HepG2 (cell line): ENCODE data around the gene LSM12. TPM values are rescaled to one million over a fixed set of nuclear protein-coding genes. Genes with fewer than 3 reads are reported as not detected.

Source experiments
- ATAC-seq: fragments of 200-7000 bp; cut with Tn5 transposase; 3 replicates; pipeline ENCODE4 v1.9.1; 2020; ENCODE audit warnings: mild to moderate bottlenecking, moderate library complexity
- BruUV-seq: library from RNA; stranded (reverse); fragments of 400-500 nt; replicated peaks from 2 replicates; lab custom pipeline; 2021; lab: Mats Ljungman, UMichigan
- CTCF ChIA-PET: fragments of 300-600 bp; formaldehyde crosslinking; extraction: SDS; loops from one replicate; lab custom pipeline; 2021; ENCODE audit warnings: low total read pairs, inconsistent platforms, low intra/inter-chr PET ratio; lab: Yijun Ruan, JAX
- POLR2A ChIA-PET: fragments of 350-600 bp; sonication (Branson Sonifier 250); formaldehyde crosslinking; loops from one replicate; lab custom pipeline; 2020; ENCODE audit warnings: antibody characterized with exemption, inconsistent platforms; lab: Yijun Ruan, JAX
- DNase-seq: peaks from one replicate; pipeline ENCODE4 v3.0.0-alpha.2; 2015; ENCODE audit warnings: low spot score
- FAIRE-seq: peaks from 3 replicates; lab custom pipeline; 2011; peaks lifted over from hg19 to GRCh38; lab: Jason Lieb, UNC
- H2AFZ ChIP-seq: one replicate; pipeline ENCODE4 v1.6.1; 2011; ENCODE audit warnings: low read length, inconsistent platforms
- H3K27ac ChIP-seq: fragments of 300-600 bp; 3 replicates; pipeline ENCODE4 v1.8.0; 2011; ENCODE audit warnings: mixed run types, mild to moderate bottlenecking, mixed read lengths, low read length, inconsistent platforms; ENCODE audit not compliant: insufficient read depth; ENCODE audit errors: extremely low read length
- H3K27me3 ChIP-seq, 2 experiments: fragments of 200-600 bp in 1 of 2; 2 replicates in 1 of 2; 3 replicates in 1 of 2; pipeline versions ENCODE4 v1.6.0 to v1.8.0; 2011; ENCODE audit warnings: low read length in 2 of 2, mild to moderate bottlenecking in 2 of 2, moderate library complexity in 2 of 2, inconsistent platforms in 1 of 2; ENCODE audit not compliant: insufficient read depth in 2 of 2, control insufficient read depth in 1 of 2
- H3K36me3 ChIP-seq, 2 experiments: fragments of 200-600 bp in 1 of 2; replicated peaks in 1 of 2; 2 replicates in 1 of 2; 3 replicates in 1 of 2; pipeline versions ENCODE4 v1.5.1 to v1.8.0; 2011; ENCODE audit warnings: low read length in 2 of 2, inconsistent platforms in 1 of 2; ENCODE audit not compliant: insufficient read depth in 2 of 2, control insufficient read depth in 1 of 2
- H3K4me1 ChIP-seq: 2 replicates; pipeline ENCODE4 v1.5.1; 2012; ENCODE audit warnings: low read length, inconsistent platforms; ENCODE audit not compliant: insufficient read depth
- H3K4me2 ChIP-seq: 2 replicates; pipeline ENCODE4 v1.6.0; 2011; ENCODE audit warnings: low read depth, low read length, inconsistent platforms
- H3K4me3 ChIP-seq, 3 experiments: fragments of 200-600 bp in 1 of 3; sonication (generic), shearing (Covaris generic) in 1 of 3; replicated peaks in 1 of 3; 2 replicates each; pipeline ENCODE4 v1.5.1; 2011 to 2016; ENCODE audit warnings: low read length in 3 of 3, inconsistent platforms in 2 of 3, low read depth in 2 of 3, mild to moderate bottlenecking in 2 of 3, control low read depth in 1 of 3, mixed read lengths in 1 of 3; ENCODE audit not compliant: insufficient read depth in 1 of 3
- H3K79me2 ChIP-seq: one replicate; pipeline ENCODE4 v1.6.1; 2011; ENCODE audit warnings: low read length, inconsistent platforms; ENCODE audit not compliant: insufficient read depth
- H3K9ac ChIP-seq: 2 replicates; pipeline ENCODE4 v1.6.0; 2011; ENCODE audit warnings: mild to moderate bottlenecking, low read depth, low read length, inconsistent platforms; ENCODE audit not compliant: insufficient read depth
- H3K9me3 ChIP-seq: 2 replicates; pipeline ENCODE4 v1.5.1; 2012; ENCODE audit warnings: mild to moderate bottlenecking, low read length
- H4K20me1 ChIP-seq: 2 replicates; pipeline ENCODE4 v1.6.0; 2011; ENCODE audit warnings: inconsistent platforms, mild to moderate bottlenecking, low read length, moderate library complexity; ENCODE audit not compliant: insufficient read depth
- BRCA1 ChIP-seq: sonication (generic); formaldehyde crosslinking; IDR thresholded peaks from 2 replicates; pipeline ENCODE4 v1.4.0; 2020; ENCODE audit warnings: missing genetic modification reagents
- EP300 ChIP-seq, 3 experiments: sonication (generic) in 1 of 3; formaldehyde crosslinking in 1 of 3; IDR thresholded peaks; 2 replicates each; pipeline versions ENCODE4 v1.5.1 to v1.6.1; 2011 to 2020; ENCODE audit warnings: low read depth in 2 of 3, low read length in 2 of 3, borderline replicate concordance in 1 of 3, improper control_type of control experiment in 1 of 3, mild to moderate bottlenecking in 1 of 3, missing genetic modification reagents in 1 of 3, moderate library complexity in 1 of 3
- HES4 ChIP-seq: sonication (generic); formaldehyde crosslinking; IDR thresholded peaks from 2 replicates; pipeline ENCODE4 v1.9.0; 2021; ENCODE audit warnings: mild to moderate bottlenecking, missing genetic modification reagents, borderline replicate concordance
- PAXIP1 ChIP-seq: sonication (generic); formaldehyde crosslinking; conservative IDR thresholded peaks from 2 replicates; pipeline ENCODE4 v1.4.0; 2020; ENCODE audit warnings: mild to moderate bottlenecking, missing genetic modification reagents, moderate library complexity
- SOX6 ChIP-seq, 2 experiments: fragments of 450-650 bp in 1 of 2; sonication (generic) in 1 of 2; formaldehyde crosslinking in 1 of 2; IDR thresholded peaks; 2 replicates each; pipeline versions ENCODE4 v1.4.0 to v1.6.1; 2017 to 2020; ENCODE audit warnings: antibody characterized with exemption in 1 of 2, mild to moderate bottlenecking in 1 of 2, missing genetic modification reagents in 1 of 2
- ZMYM3 ChIP-seq: sonication (generic); formaldehyde crosslinking; IDR thresholded peaks from 2 replicates; pipeline ENCODE4 v1.5.1; 2020; ENCODE audit warnings: mild to moderate bottlenecking, missing genetic modification reagents
- ZNF460 ChIP-seq: sonication (generic); formaldehyde crosslinking; IDR thresholded peaks from 2 replicates; pipeline ENCODE4 v1.5.1; 2020; ENCODE audit warnings: missing genetic modification reagents, mild to moderate bottlenecking, borderline replicate concordance
- ZNF629 ChIP-seq: sonication (generic); formaldehyde crosslinking; conservative IDR thresholded peaks from 2 replicates; pipeline ENCODE4 v1.5.0; 2020; ENCODE audit warnings: missing genetic modification reagents
- WGBS: methylation state at CpG from one replicate; pipeline ENCODE4 v1.1.6; 2017; ENCODE audit warnings: low lambda C conversion rate; 5-methylcytosine and 5-hydroxymethylcytosine counted together
- in situ Hi-C: cut with HindIII; loops from 2 replicates; pipeline ENCODE4 v1.10.0; 2017; ENCODE audit warnings: low pct_unique_long_range_greater_than_20kb; ENCODE audit not compliant: extremely low pct_ligation_motif_present
- intact Hi-C: fragments of 100-400 bp; cut with micrococcal nuclease; formaldehyde crosslinking; loops from one replicate; pipeline ENCODE4 v1.10.0; 2022; ENCODE audit not compliant: unreplicated experiment
- polyA plus RNA-seq, 8 experiments: library from polyadenylated mRNA; depleted of rRNA in 3 of 8; stranded (reverse) in 7 of 8; unstranded in 1 of 8; fragments of >200 nt; fragmentation: Illumina TruSeq in 4 of 8; extraction: Trizol in 4 of 8; gene quantifications; 2 replicates each; pipeline versions ENCODE4 v1.2.1 to v1.2.3, GENCODE V29; 2011 to 2016; ENCODE audit warnings: low read depth in 4 of 8, missing spikeins in 1 of 8, mixed read lengths in 1 of 8; ENCODE audit not compliant: insufficient read depth in 1 of 8
- total RNA-seq, 5 experiments: library from RNA; depleted of rRNA; stranded (reverse); fragments of >200 nt; fragmentation: Illumina TruSeq; extraction: Trizol; gene quantifications; 2 replicates each; pipeline ENCODE4 v1.2.3, GENCODE V29; 2016; ENCODE audit warnings: low read depth in 1 of 5
- TF ChIP-seq, protein P1 (sequence below): sonication (generic); formaldehyde crosslinking; IDR thresholded peaks from 2 replicates; pipeline ENCODE4 v1.5.0; 2020; ENCODE audit warnings: mild to moderate bottlenecking, missing genetic modification reagents, borderline replicate concordance
- TF ChIP-seq, protein P2 (sequence below): sonication (generic); formaldehyde crosslinking; IDR thresholded peaks from 2 replicates; pipeline ENCODE4 v1.5.0; 2020; ENCODE audit warnings: mild to moderate bottlenecking, missing genetic modification reagents
- TF ChIP-seq, protein P3 (sequence below): sonication (generic); formaldehyde crosslinking; IDR thresholded peaks from 2 replicates; pipeline ENCODE4 v1.4.0; 2020; ENCODE audit warnings: missing genetic modification reagents

The LSM12 gene
- total and polyA plus RNA-seq, 2 of the 13 experiments (the other 11 are each of a cell fraction or from before 2014, with no cell fraction given): 52.8 to 55.7 TPM

- TF ChIP-seq, protein P1, sequence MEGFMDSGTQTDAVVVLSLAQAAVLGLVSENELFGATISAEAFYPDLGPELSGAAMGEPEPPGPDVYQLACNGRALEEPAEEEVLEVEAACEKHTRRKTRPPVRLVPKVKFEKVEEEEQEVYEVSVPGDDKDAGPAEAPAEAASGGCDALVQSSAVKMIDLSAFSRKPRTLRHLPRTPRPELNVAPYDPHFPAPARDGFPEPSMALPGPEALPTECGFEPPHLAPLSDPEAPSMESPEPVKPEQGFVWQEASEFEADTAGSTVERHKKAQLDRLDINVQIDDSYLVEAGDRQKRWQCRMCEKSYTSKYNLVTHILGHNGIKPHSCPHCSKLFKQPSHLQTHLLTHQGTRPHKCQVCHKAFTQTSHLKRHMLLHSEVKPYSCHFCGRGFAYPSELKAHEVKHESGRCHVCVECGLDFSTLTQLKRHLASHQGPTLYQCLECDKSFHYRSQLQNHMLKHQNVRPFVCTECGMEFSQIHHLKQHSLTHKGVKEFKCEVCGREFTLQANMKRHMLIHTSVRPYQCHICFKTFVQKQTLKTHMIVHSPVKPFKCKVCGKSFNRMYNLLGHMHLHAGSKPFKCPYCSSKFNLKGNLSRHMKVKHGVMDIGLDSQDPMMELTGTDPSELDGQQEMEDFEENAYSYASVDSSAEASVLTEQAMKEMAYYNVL (CRISPR knock-in tag): 0 out of 2 replicates have a peak, but pooled peaks have one; percentile 40
- TF ChIP-seq, protein P2, sequence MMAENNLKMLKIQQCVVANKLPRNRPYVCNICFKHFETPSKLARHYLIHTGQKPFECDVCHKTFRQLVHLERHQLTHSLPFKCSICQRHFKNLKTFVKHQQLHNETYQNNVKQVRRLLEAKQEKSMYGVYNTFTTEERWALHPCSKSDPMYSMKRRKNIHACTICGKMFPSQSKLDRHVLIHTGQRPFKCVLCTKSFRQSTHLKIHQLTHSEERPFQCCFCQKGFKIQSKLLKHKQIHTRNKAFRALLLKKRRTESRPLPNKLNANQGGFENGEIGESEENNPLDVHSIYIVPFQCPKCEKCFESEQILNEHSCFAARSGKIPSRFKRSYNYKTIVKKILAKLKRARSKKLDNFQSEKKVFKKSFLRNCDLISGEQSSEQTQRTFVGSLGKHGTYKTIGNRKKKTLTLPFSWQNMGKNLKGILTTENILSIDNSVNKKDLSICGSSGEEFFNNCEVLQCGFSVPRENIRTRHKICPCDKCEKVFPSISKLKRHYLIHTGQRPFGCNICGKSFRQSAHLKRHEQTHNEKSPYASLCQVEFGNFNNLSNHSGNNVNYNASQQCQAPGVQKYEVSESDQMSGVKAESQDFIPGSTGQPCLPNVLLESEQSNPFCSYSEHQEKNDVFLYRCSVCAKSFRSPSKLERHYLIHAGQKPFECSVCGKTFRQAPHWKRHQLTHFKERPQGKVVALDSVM: peak; percentile 98
- 0 out of 2 replicates have a peak, but pooled peaks have one; percentile 24 for TF ChIP-seq BRCA1 (CRISPR knock-in tag)
- TF ChIP-seq HES4 (CRISPR knock-in tag): no peak
- peak; percentile 43; the same call in 1 of the 2 replicates for TF ChIP-seq ZNF460 (CRISPR knock-in tag)
- TF ChIP-seq ZNF629 (CRISPR knock-in tag): peak; percentile 8; the same call in 1 of the 2 replicates
- TF ChIP-seq ZMYM3 (CRISPR knock-in tag): peak; percentile 59; the same call in 1 of the 2 replicates
Observed at GRCh38 chr17:44106801-44107200, 40.3 kb upstream of the LSM12 start (continued).

DNA sequence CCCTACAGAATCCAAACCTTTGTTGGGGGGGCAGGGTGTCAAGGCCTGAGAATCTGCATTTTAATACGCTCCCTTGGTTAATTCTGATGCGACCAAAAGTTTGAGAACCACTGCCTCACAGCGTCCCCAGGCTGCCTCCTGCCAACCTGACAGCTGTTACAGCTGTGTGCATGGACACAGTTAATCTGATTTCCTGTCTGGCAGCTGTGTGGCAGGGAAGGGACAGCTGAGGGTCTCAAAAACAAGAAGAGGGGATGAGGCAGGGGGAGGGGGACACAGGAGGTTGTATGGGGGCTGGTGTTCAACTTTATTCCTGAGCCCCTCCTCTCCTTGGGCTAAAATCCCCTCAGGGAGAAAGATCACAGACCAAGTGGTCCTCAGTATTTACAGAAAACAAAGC is 39.5 kb upstream of the LSM12 start:
- peaks cover 5% of the 10 kb centered on the region; the same call in 1 of the 2 replicates for H4K20me1 ChIP-seq
- H3K9ac ChIP-seq: no peak overlapping the region
- FAIRE-seq (no peak), ATAC-seq (no peak), DNase-seq (no peak)
- H3K4me3 ChIP-seq: no peak overlapping the region
- intact Hi-C loops: no loop called here
- 54% methylated on average over 3 of the region's 3 CpGs for WGBS
- peak overlapping the region; percentile 34 for H3K27ac ChIP-seq
- BruUV-seq: no TSS peak
- peaks cover 1 to 2% of the 10 kb centered on the region in 2 experiments; a peak in 4 of 5 replicates for H3K36me3 ChIP-seq
- no peaks in the 10 kb centered on the region for H3K27me3 ChIP-seq
- H3K79me2 ChIP-seq: peaks cover 71% of the 10 kb centered on the region
- H3K4me1 ChIP-seq: peaks cover 97% of the 10 kb centered on the region
- H3K4me2 ChIP-seq: peak overlapping the region; percentile 64
- POLR2A ChIA-PET: interaction anchor here (1.0 to 6.2 kb wide), 4 partner anchors 10 to 40 kb away, joined by 3 to 43 read pairs (median 13); no protein-coding TSS in a partner anchor
- CTCF ChIA-PET: no interaction called here
- no peaks in the 10 kb centered on the region for H3K9me3 ChIP-seq
- no peak overlapping the region for H2AFZ ChIP-seq
- in situ Hi-C loops: no loop called here
- TF ChIP-seq EP300 (IDR thresholded peaks at IDR 0.05; ENCODE audit: low read depth in 2 of 2, low read length in 2 of 2) (no peak), EP300 (CRISPR knock-in tag; IDR thresholded peaks at IDR 0.05; ENCODE audit: borderline replicate concordance) (no peak), PAXIP1 (CRISPR knock-in tag) (peak; percentile 45; the same call in 1 of the 2 replicates), SOX6 (IDR thresholded peaks at IDR 0.05) (no peak), SOX6 (CRISPR knock-in tag; IDR thresholded peaks at IDR 0.05) (0 out of 2 replicates have a peak, but pooled peaks have one; percentile 7)
- TF ChIP-seq, protein P3, sequence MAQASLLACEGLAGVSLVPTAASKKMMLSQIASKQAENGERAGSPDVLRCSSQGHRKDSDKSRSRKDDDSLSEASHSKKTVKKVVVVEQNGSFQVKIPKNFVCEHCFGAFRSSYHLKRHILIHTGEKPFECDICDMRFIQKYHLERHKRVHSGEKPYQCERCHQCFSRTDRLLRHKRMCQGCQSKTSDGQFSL (CRISPR knock-in tag): 0 out of 2 replicates have a peak, but pooled peaks have one; percentile 23
